ENCODE results near the gene C3orf52.

C3orf52 gene

GRCh38 chr3:112133626-112134334 is 47.6 kb downstream of the C3orf52 start:
- H3K4me1 Mint-ChIP-seq (ENCODE audit: low read depth): peaks cover 84% of the 10 kb centered on the region
- H3K27me3 Mint-ChIP-seq: no peaks in the 10 kb centered on the region

GRCh38 chr3:112134335-112135124 is 48.3 kb downstream of the C3orf52 start:
- H3K4me1 Mint-ChIP-seq (ENCODE audit: low read depth): peaks cover 77% of the 10 kb centered on the region
- no peaks in the 10 kb centered on the region for H3K27me3 Mint-ChIP-seq
- no peaks in the 10 kb centered on the region for H3K9me3 Mint-ChIP-seq (ENCODE audit: low read depth)
- H3K36me3 Mint-ChIP-seq: peaks cover 2% of the 10 kb centered on the region
- H3K4me3 Mint-ChIP-seq: peak overlapping the region; percentile 67
- peak overlapping the region; percentile 96 for H3K27ac Mint-ChIP-seq

More at GRCh38 chr3:112133626-112134334, 47.6 kb downstream of the C3orf52 start:
- H3K9me3 Mint-ChIP-seq (ENCODE audit: low read depth): no peaks in the 10 kb centered on the region
- peak overlapping the region; percentile 92 for H3K4me3 Mint-ChIP-seq
- H3K27ac Mint-ChIP-seq: peak overlapping the region; percentile 96
- H3K36me3 Mint-ChIP-seq: peaks cover 2% of the 10 kb centered on the region

- no peaks in the 10 kb centered on the region for H3K27me3 Mint-ChIP-seq
- peak overlapping the region; percentile 30 for H3K27ac Mint-ChIP-seq
- H3K9me3 Mint-ChIP-seq (ENCODE audit: low read depth): no peaks in the 10 kb centered on the region
- peaks cover 63% of the 10 kb centered on the region for H3K4me1 Mint-ChIP-seq (ENCODE audit: low read depth)
- no peaks in the 10 kb centered on the region for H3K36me3 Mint-ChIP-seq
- H3K4me3 Mint-ChIP-seq: no peak overlapping the region
Measured at GRCh38 chr3:112136046-112136445, 49.9 kb downstream of the C3orf52 start.

- H3K36me3 Mint-ChIP-seq: no peaks in the 10 kb centered on the region
- H3K27ac Mint-ChIP-seq: no peak overlapping the region
- no peaks in the 10 kb centered on the region for H3K27me3 Mint-ChIP-seq
- no peak overlapping the region for H3K4me3 Mint-ChIP-seq
- H3K9me3 Mint-ChIP-seq (ENCODE audit: low read depth): no peaks in the 10 kb centered on the region
- peaks cover 54% of the 10 kb centered on the region for H3K4me1 Mint-ChIP-seq (ENCODE audit: low read depth)
Measured at GRCh38 chr3:112136959-112137693, 50.9 kb downstream of the C3orf52 start.

GRCh38 chr3:112137781-112138180 is 51.6 kb downstream of the C3orf52 start:
- no peaks in the 10 kb centered on the region for H3K27me3 Mint-ChIP-seq
- H3K4me1 Mint-ChIP-seq (ENCODE audit: low read depth): peaks cover 48% of the 10 kb centered on the region
- H3K4me3 Mint-ChIP-seq: no peak overlapping the region
- H3K36me3 Mint-ChIP-seq: no peaks in the 10 kb centered on the region
- no peaks in the 10 kb centered on the region for H3K9me3 Mint-ChIP-seq (ENCODE audit: low read depth)
- H3K27ac Mint-ChIP-seq: no peak overlapping the region

GRCh38 chr3:112138219-112138969 is 52.2 kb downstream of the C3orf52 start:
- no peaks in the 10 kb centered on the region for H3K27me3 Mint-ChIP-seq
- no peaks in the 10 kb centered on the region for H3K9me3 Mint-ChIP-seq (ENCODE audit: low read depth)
- peaks cover 45% of the 10 kb centered on the region for H3K4me1 Mint-ChIP-seq (ENCODE audit: low read depth)
- H3K4me3 Mint-ChIP-seq: no peak overlapping the region
- peaks cover 3% of the 10 kb centered on the region for H3K36me3 Mint-ChIP-seq
- H3K27ac Mint-ChIP-seq: no peak overlapping the region

GRCh38 chr3:112140584-112140983 is 54.4 kb downstream of the C3orf52 start:
- Mint-ChIP-seq H3K9me3 (ENCODE audit: low read depth) (peaks cover under 1% of the 10 kb centered on the region), H3K27ac (no peak overlapping the region), H3K4me1 (ENCODE audit: low read depth) (peaks cover 30% of the 10 kb centered on the region), H3K36me3 (peaks cover 8% of the 10 kb centered on the region), H3K4me3 (no peak overlapping the region), H3K27me3 (no peaks in the 10 kb centered on the region)

- no peaks in the 10 kb centered on the region for H3K27me3 Mint-ChIP-seq
- no peak overlapping the region for H3K27ac Mint-ChIP-seq
- no peak overlapping the region for H3K4me3 Mint-ChIP-seq
- H3K4me1 Mint-ChIP-seq (ENCODE audit: low read depth): peaks cover 23% of the 10 kb centered on the region
- peaks cover 13% of the 10 kb centered on the region for H3K36me3 Mint-ChIP-seq
- peaks cover 7% of the 10 kb centered on the region for H3K9me3 Mint-ChIP-seq (ENCODE audit: low read depth)
Measured at GRCh38 chr3:112141293-112141692, 55.1 kb downstream of the C3orf52 start.

- peaks cover 9% of the 10 kb centered on the region for H3K4me1 Mint-ChIP-seq (ENCODE audit: low read depth)
- peaks cover 18% of the 10 kb centered on the region for H3K9me3 Mint-ChIP-seq (ENCODE audit: low read depth)
- H3K4me3 Mint-ChIP-seq: peak overlapping the region; percentile 15
- H3K36me3 Mint-ChIP-seq: peaks cover 25% of the 10 kb centered on the region
- H3K27me3 Mint-ChIP-seq: no peaks in the 10 kb centered on the region
- H3K27ac Mint-ChIP-seq: peak overlapping the region; percentile 24
Measured at GRCh38 chr3:112143251-112143650, 57.1 kb downstream of the C3orf52 start.

- H3K4me3 Mint-ChIP-seq: peak overlapping the region; percentile 15
Measured at GRCh38 chr3:112143689-112144088, 57.5 kb downstream of the C3orf52 start.

GRCh38 chr3:112149136-112149535 is 62.9 kb downstream of the C3orf52 start:
- Mint-ChIP-seq H3K27ac (no peak overlapping the region), H3K4me3 (no peak overlapping the region), H3K4me1 (ENCODE audit: low read depth) (no peaks in the 10 kb centered on the region), H3K36me3 (peaks cover 23% of the 10 kb centered on the region), H3K9me3 (ENCODE audit: low read depth) (peaks cover 18% of the 10 kb centered on the region), H3K27me3 (no peaks in the 10 kb centered on the region)

More at GRCh38 chr3:112143689-112144088, 57.5 kb downstream of the C3orf52 start:
- peak overlapping the region; percentile 24 for H3K27ac Mint-ChIP-seq
- peaks cover 25% of the 10 kb centered on the region for H3K36me3 Mint-ChIP-seq
- H3K9me3 Mint-ChIP-seq (ENCODE audit: low read depth): peaks cover 18% of the 10 kb centered on the region
- H3K27me3 Mint-ChIP-seq: no peaks in the 10 kb centered on the region
- peaks cover 9% of the 10 kb centered on the region for H3K4me1 Mint-ChIP-seq (ENCODE audit: low read depth)

- peaks cover 3% of the 10 kb centered on the region for H3K9me3 Mint-ChIP-seq (ENCODE audit: low read depth)
- no peak overlapping the region for H3K4me3 Mint-ChIP-seq
- no peaks in the 10 kb centered on the region for H3K4me1 Mint-ChIP-seq (ENCODE audit: low read depth)
- no peaks in the 10 kb centered on the region for H3K36me3 Mint-ChIP-seq
- no peak overlapping the region for H3K27ac Mint-ChIP-seq
- H3K27me3 Mint-ChIP-seq: no peaks in the 10 kb centered on the region
Measured at GRCh38 chr3:112167758-112168157, 81.6 kb downstream of the C3orf52 start.
